NOMO-1 (cell line): ENCODE data around the gene SNTB2.

Source experiments
- DNase-seq, 2 experiments: peaks; one replicate each; lab custom pipeline; 2025; ENCODE audit not compliant: unreplicated experiment in 2 of 2; lab: John Stamatoyannopoulos, UW

SNTB2 gene

GRCh38 chr16:69330286-69331109, 143.5 kb downstream of the SNTB2 start, which contains the start of gene PDF:
TSS of gene PDF (minus strand) at chr16:69330588. CDS start at chr16:69330570, 18 bp downstream.
- peak; percentile 82 to 90 for DNase-seq

- DNase-seq: no peak
Observed at GRCh38 chr16:69334696-69335095, 147.7 kb downstream of the SNTB2 start.

GRCh38 chr16:69338557-69339288, 151.8 kb downstream of the SNTB2 start:
- DNase-seq: no peak

GRCh38 chr16:69339289-69340094, 152.5 kb downstream of the SNTB2 start, which contains the start of the genes COG8 and NIP7:
TSS of gene COG8 (minus strand) at chr16:69339564. CDS start at chr16:69339552, 12 bp downstream.
TSS of gene NIP7 (plus strand) at chr16:69339772. CDS start at chr16:69339830, 58 bp downstream.
- peak; percentile 98 to 99 for DNase-seq

- no peak for DNase-seq
Observed at GRCh38 chr16:69340095-69340644, 153.2 kb downstream of the SNTB2 start.

DNA sequence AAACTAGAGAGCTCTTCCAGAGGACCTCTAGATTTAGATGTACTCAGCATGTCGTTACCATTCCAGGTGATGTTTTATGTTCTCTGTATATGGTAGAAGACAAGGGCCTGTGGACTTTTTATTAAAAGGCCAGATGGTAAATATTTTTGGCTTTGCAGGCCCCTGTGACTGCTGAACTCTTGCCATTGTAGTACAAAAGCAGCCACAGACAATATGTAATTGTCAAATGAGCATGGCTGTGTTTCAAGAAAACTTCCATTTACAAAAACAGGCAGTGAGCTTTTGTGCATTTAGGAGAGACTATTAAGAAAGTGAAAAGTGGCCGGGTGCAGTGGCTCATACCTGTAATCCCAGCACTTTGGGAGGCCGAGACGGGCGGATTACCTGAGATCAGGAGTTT, 157.2 kb downstream of the SNTB2 start:
- DNase-seq: no peak

DNA sequence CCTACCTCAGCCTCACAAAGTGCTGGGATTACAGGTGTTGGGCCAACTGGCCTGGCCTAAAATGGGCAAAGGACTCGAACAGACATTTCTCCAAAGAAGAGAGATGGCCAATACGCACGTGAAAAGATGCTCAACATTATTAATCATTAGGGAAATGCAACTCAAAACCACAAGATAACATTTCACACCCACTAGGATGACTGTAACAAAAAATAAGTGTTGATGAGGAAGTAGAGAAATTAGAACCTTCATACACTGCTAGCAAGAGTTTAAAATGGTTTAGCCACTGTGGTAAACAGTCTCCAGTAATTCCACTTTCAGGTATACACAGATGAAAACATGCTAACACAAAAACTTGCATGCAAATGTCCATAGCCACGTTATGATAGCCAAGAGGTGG, 159.0 kb downstream of the SNTB2 start:
- DNase-seq: peak in 1 of 2 experiments; percentile 29

DNA sequence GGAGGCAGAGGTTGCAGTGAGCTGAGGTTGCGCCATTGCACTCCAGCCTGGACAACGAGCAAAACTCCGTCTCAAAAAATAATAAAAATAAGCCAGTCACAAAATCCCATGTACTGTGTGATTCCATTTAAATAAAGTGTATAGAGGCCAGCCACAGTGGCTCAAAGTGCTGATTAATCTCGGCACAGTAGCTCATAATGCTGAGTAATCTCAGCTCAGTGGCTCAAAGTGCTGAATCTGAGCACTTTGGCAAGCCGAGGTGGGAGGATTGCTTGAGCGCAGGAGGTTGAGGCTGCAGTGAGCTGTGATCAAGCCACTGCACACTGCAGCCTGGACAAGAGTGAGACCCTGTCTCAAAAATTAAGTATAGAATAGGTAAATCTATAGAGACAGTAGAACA, 159.7 kb downstream of the SNTB2 start:
- DNase-seq: no peak

- no peak for DNase-seq
Observed at GRCh38 chr16:69348222-69348621, 161.3 kb downstream of the SNTB2 start.

DNA sequence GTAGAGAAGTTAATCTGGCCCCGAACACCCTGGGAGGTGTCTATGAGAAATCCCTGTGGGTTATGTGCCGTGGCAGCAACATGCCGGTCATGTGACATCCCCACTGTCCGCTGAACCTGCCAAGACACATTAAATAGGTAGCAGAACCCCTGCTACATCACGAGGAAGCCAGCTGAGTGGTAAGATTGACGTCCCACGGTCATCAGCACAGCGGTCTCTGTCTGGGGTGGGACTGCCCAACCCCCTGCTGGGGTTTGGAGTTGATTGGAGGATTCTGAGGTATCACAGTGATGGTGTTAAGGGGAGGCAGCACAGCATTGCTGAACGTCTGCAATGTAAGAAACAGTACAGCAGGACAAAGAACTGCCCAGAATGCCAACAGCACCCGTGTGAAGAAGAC, 162.6 kb downstream of the SNTB2 start:
- DNase-seq: no peak

DNA sequence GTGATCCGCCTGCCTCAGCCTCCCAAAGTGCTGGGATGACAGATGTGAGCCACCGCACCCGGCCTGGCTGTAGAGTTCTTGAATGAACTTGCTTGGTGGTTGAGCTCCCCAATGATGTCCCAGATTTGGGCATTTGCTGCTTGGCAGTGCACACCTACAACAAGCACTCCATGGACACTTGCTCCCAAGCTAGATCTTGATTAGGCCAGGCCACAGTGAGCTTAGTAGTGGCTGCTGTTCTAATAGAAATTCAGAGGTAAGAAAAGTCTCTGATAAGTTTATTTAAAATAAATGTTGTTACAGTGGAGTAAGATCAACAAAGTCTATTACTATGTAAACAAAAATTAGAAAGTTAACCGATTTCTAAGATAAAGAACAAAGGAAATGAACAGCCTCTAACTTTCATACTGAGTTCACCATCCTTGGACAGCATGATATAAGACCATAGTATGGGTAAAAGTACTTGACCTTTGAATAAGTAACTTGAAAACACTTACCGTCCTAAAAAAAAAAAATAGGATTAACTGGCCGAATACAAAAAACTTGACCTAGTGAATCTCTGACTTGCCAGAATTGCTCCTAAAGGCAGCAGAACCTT, 163.7 kb downstream of the SNTB2 start:
- no peak for DNase-seq

- no peak for DNase-seq
Observed at GRCh38 chr16:69351309-69352027, 164.5 kb downstream of the SNTB2 start, which contains the start of gene TMED6. TSS of gene TMED6 (minus strand) at chr16:69351786. CDS start at chr16:69351753, 33 bp downstream.
